ENCODE data around the gene SKI. TPM values are rescaled to one million over a fixed set of nuclear protein-coding genes. Genes with fewer than 3 reads are reported as not detected.

SKI gene
- total and polyA plus RNA-seq, 5 donors from 2014 or later, result 0.25 to 218 (median 0.35) TPM

DNA sequence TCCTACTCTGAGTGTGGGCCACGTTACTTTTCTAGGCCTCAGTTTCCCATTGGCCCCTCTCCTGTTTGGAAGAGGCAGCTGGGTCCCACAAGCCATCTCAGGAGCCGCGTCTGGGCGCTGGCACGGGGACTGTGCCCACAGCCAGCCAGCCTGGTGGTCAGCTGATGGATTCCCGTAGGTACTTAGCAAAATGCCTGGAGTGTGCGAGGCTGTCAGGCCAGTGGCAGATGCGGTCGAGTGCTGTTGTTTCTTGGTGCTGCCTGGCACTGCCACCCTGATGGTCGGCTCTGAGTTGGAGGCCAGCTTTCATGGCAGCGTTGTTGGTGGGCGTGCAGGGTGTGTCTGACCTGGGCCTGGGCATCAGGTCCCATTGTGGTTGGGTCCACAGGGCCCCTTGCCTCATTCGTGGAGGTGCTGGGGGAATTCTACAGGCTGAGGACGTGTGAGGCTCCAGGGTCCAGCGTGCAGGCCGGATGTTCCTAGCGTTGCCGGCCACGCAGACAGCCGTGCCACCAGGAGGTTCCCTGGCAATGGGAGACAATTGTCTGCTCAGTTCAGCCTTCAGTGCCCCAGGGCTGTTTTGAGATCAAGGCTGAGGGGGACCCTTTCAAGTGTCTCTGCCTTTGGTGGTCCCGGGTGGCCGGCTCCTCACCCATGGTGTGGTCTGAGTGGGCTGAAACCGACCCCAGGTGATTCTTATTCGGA lies 20.9 kb downstream of the SKI start:
- Histone ChIP-seq H3K36me3 (ENCODE audit: control insufficient read depth, insufficient read depth, low read length) (peaks cover 20% of the 10 kb centered on the region), H3K4me3 (ENCODE audit: low read depth, low read length) (no peak overlapping the region), H3K4me1 (ENCODE audit: control insufficient read depth, insufficient read depth, low read length, poor library complexity, severe bottlenecking) (peaks cover 84% of the 10 kb centered on the region), H3K27me3 (ENCODE audit: control insufficient read depth, insufficient read depth, low read length) (no peaks in the 10 kb centered on the region), H3K9me3 (ENCODE audit: control insufficient read depth in 2 of 2, low read length in 2 of 2) (peaks cover 0 to 3% of the 10 kb centered on the region in 2 experiments), H3K27ac (ENCODE audit: insufficient read depth, low read length, poor library complexity, severe bottlenecking) (no peak overlapping the region)
- Mint-ChIP-seq H3K4me3 (peak overlapping the region in 1 of 4 donors; percentile 57), H3K4me1 (peaks cover 0 to 91% (median 49%) of the 10 kb centered on the region in 4 donors), H3K27me3 (peaks cover 6% of the 10 kb centered on the region), H3K9me3 (peaks cover 0 to 3% (median 0%) of the 10 kb centered on the region in 7 donors), H3K27ac (peak overlapping the region; percentile 17 to 79 (median 43)), H3K36me3 (peaks cover 12% of the 10 kb centered on the region)
- ATAC-seq (ENCODE audit: low read depth in 2 of 2) (no peak), DNase-seq (no peak)

DNA sequence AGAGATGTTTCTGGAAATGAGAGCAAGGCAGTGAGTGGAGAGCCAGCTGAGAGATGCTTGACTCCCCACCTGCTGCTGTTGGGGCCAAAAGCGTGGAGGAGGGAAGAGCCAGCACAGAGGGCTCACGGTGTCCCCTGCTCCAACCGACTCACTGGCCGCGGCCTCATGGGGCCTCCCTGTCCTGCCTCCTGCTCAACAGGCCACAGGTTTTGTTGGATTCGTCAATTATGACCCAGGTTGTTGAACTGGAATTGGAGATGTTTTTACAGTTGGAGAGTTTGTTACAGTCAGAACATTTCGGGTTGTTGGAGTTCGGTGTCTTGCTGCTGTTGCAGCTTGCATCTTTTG lies 21.4 kb downstream of the SKI start:
- ATAC-seq (ENCODE audit: low read depth in 2 of 2), result no peak
- peaks cover 0 to 91% (median 47%) of the 10 kb centered on the region in 4 donors for H3K4me1 Mint-ChIP-seq
- no peaks in the 10 kb centered on the region for H3K27me3 ChIP-seq (ENCODE audit: control insufficient read depth, insufficient read depth, low read length)
- peak overlapping the region in 1 of 3 donors; percentile 17 for H3K27ac Mint-ChIP-seq
- H3K4me3 Mint-ChIP-seq, result no peak overlapping the region
- H3K36me3 Mint-ChIP-seq, result peaks cover 10% of the 10 kb centered on the region
- H3K36me3 ChIP-seq (ENCODE audit: control insufficient read depth, insufficient read depth, low read length), result peaks cover 22% of the 10 kb centered on the region
- DNase-seq, result no peak
- peaks cover 3 to 8% of the 10 kb centered on the region in 2 experiments for H3K9me3 ChIP-seq (ENCODE audit: control insufficient read depth in 2 of 2, low read length in 2 of 2)
- H3K27me3 Mint-ChIP-seq, result peaks cover 6% of the 10 kb centered on the region
- peaks cover 86% of the 10 kb centered on the region for H3K4me1 ChIP-seq (ENCODE audit: control insufficient read depth, insufficient read depth, low read length, poor library complexity, severe bottlenecking)
- H3K4me3 ChIP-seq (ENCODE audit: low read depth, low read length), result no peak overlapping the region
- H3K9me3 Mint-ChIP-seq, result peaks cover 0 to 3% (median 0%) of the 10 kb centered on the region in 7 donors
- no peak overlapping the region for H3K27ac ChIP-seq (ENCODE audit: insufficient read depth, low read length, poor library complexity, severe bottlenecking)

DNA sequence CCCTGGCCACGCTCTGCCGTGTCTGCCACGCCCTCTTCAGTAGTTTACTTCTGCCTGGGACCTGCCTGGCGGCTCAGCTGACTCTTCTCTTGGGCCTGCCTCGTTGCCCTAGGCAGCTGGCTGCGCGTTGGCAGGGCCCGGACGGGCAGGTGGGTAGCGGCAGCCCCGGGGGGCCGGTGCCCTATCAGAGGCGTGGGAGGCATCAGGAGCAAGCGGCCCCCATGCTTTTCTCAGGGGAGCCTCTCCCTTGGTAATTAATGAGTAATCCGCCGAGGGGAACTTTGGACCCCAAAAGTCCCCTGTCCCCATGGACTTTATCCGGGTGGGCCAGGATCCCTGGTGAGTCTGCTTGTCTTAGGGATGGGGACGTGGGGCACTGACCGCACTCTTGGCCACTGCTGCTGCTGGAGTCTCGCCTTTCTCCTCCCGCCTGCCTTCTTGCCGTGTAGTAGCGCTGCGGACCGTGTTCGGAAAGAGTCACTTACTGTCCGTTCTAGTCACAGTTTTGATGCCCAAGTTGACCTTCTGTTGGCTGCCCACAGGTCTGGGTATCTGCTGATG lies 22.7 kb downstream of the SKI start:
- Mint-ChIP-seq H3K9me3 (peaks cover 0 to 3% (median 0%) of the 10 kb centered on the region in 7 donors), H3K27me3 (peaks cover 6% of the 10 kb centered on the region), H3K4me1 (peaks cover 0 to 81% (median 41%) of the 10 kb centered on the region in 4 donors), H3K36me3 (peaks cover 8% of the 10 kb centered on the region), H3K27ac (peak overlapping the region in 1 of 3 donors; percentile 36), H3K4me3 (peak overlapping the region in 2 of 4 donors; percentile 13 to 36)
- DNase-seq (no peak), ATAC-seq (ENCODE audit: low read depth in 2 of 2) (no peak)
- Histone ChIP-seq H3K36me3 (ENCODE audit: control insufficient read depth, insufficient read depth, low read length) (peaks cover 22% of the 10 kb centered on the region), H3K27me3 (ENCODE audit: control insufficient read depth, insufficient read depth, low read length) (no peaks in the 10 kb centered on the region), H3K27ac (ENCODE audit: insufficient read depth, low read length, poor library complexity, severe bottlenecking) (peak overlapping the region; percentile 35), H3K9me3 (ENCODE audit: control insufficient read depth in 2 of 2, low read length in 2 of 2) (peaks cover 9 to 20% of the 10 kb centered on the region in 2 experiments), H3K4me1 (ENCODE audit: control insufficient read depth, insufficient read depth, low read length, poor library complexity, severe bottlenecking) (peaks cover 82% of the 10 kb centered on the region), H3K4me3 (ENCODE audit: low read depth, low read length) (no peak overlapping the region)

GRCh38 chr1:2251363-2251762 lies 23.2 kb downstream of the SKI start:
- Mint-ChIP-seq H3K27me3 (peaks cover 6% of the 10 kb centered on the region), H3K4me1 (peaks cover 0 to 76% (median 36%) of the 10 kb centered on the region in 4 donors), H3K36me3 (peaks cover 6% of the 10 kb centered on the region), H3K9me3 (peaks cover 0 to 3% (median 0%) of the 10 kb centered on the region in 7 donors), H3K27ac (peak overlapping the region in 1 of 3 donors; percentile 91), H3K4me3 (peak overlapping the region in 3 of 4 donors; percentile 36 to 81 (median 71))
- Histone ChIP-seq H3K9me3 (ENCODE audit: control insufficient read depth in 2 of 2, low read length in 2 of 2) (peaks cover 14 to 26% of the 10 kb centered on the region in 2 experiments), H3K36me3 (ENCODE audit: control insufficient read depth, insufficient read depth, low read length) (peaks cover 18% of the 10 kb centered on the region), H3K27ac (ENCODE audit: insufficient read depth, low read length, poor library complexity, severe bottlenecking) (peak overlapping the region; percentile 35), H3K4me3 (ENCODE audit: low read depth, low read length) (no peak overlapping the region), H3K4me1 (ENCODE audit: control insufficient read depth, insufficient read depth, low read length, poor library complexity, severe bottlenecking) (peaks cover 76% of the 10 kb centered on the region), H3K27me3 (ENCODE audit: control insufficient read depth, insufficient read depth, low read length) (no peaks in the 10 kb centered on the region)
- DNase-seq, result no peak
- no peak for ATAC-seq (ENCODE audit: low read depth in 2 of 2)

DNA sequence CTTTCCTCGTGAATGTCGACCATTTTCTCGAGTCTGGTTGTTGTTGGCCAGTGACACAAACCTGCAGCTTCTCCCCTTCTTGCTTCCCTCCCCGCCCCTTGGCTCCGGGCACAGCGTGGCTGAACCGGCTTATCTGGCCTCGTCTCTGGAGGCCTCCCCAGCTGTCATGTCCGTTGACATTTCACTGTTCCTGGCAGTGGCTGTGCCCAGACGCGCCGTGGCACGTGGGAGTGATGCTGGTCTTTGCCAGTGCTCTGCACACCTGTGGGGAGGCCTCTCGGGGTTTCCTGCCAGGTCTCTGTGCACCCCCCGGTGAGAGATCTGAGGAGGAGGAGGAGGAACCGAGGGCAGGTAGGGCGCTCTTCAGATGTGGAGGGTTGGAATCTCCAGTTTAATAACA lies 23.7 kb downstream of the SKI start:
- Mint-ChIP-seq H3K9me3 (peaks cover 0 to 3% (median 0%) of the 10 kb centered on the region in 7 donors), H3K27me3 (peaks cover 3% of the 10 kb centered on the region), H3K27ac (peak overlapping the region in 1 of 3 donors; percentile 91), H3K36me3 (peaks cover 4% of the 10 kb centered on the region), H3K4me3 (peak overlapping the region in 3 of 4 donors; percentile 53 to 81 (median 71)), H3K4me1 (peaks cover 0 to 72% (median 33%) of the 10 kb centered on the region in 4 donors)
- no peak for ATAC-seq (ENCODE audit: low read depth in 2 of 2)
- Histone ChIP-seq H3K4me3 (ENCODE audit: low read depth, low read length) (no peak overlapping the region), H3K4me1 (ENCODE audit: control insufficient read depth, insufficient read depth, low read length, poor library complexity, severe bottlenecking) (peaks cover 72% of the 10 kb centered on the region), H3K9me3 (ENCODE audit: control insufficient read depth in 2 of 2, low read length in 2 of 2) (peaks cover 17 to 30% of the 10 kb centered on the region in 2 experiments), H3K27me3 (ENCODE audit: control insufficient read depth, insufficient read depth, low read length) (no peaks in the 10 kb centered on the region), H3K27ac (ENCODE audit: insufficient read depth, low read length, poor library complexity, severe bottlenecking) (peak overlapping the region; percentile 35), H3K36me3 (ENCODE audit: control insufficient read depth, insufficient read depth, low read length) (peaks cover 18% of the 10 kb centered on the region)
- DNase-seq, result no peak

DNA sequence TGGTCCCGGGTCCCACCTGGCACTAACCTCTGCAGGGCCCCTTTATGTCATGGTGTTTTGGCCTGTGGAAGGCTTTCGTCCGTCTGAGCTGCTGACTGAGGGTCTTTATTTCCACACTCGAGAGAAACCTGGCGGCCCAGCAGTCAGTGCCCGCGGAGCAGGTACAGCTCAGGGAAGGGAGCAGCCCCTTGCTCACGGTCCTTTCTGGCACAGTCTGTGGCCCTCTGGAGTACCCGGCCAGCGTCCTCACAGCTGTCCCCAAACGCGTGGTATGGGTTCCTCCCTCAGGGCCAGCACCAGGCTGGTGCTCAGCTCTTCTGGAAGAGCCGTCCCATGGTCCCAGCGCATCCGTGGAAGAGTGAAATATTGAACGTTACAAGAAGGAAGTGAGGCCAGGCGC lies 24.3 kb downstream of the SKI start:
- Mint-ChIP-seq H3K4me1 (peaks cover 0 to 70% (median 32%) of the 10 kb centered on the region in 4 donors), H3K9me3 (peaks cover 0 to 6% (median 0%) of the 10 kb centered on the region in 7 donors), H3K27me3 (no peaks in the 10 kb centered on the region), H3K4me3 (peak overlapping the region; percentile 20 to 74 (median 54)), H3K27ac (peak overlapping the region in 2 of 3 donors; percentile 77 to 91), H3K36me3 (peaks cover 4% of the 10 kb centered on the region)
- ATAC-seq (ENCODE audit: low read depth in 2 of 2), result no peak
- Histone ChIP-seq H3K4me1 (ENCODE audit: control insufficient read depth, insufficient read depth, low read length, poor library complexity, severe bottlenecking) (peaks cover 65% of the 10 kb centered on the region), H3K27me3 (ENCODE audit: control insufficient read depth, insufficient read depth, low read length) (no peaks in the 10 kb centered on the region), H3K4me3 (ENCODE audit: low read depth, low read length) (no peak overlapping the region), H3K27ac (ENCODE audit: insufficient read depth, low read length, poor library complexity, severe bottlenecking) (no peak overlapping the region), H3K36me3 (ENCODE audit: control insufficient read depth, insufficient read depth, low read length) (peaks cover 16% of the 10 kb centered on the region), H3K9me3 (ENCODE audit: control insufficient read depth in 2 of 2, low read length in 2 of 2) (peaks cover 17 to 31% of the 10 kb centered on the region in 2 experiments)
- DNase-seq, result no peak

- no peak for DNase-seq
- Mint-ChIP-seq H3K4me3 (peak overlapping the region in 2 of 4 donors; percentile 14 to 49), H3K36me3 (peaks cover 4% of the 10 kb centered on the region), H3K9me3 (peaks cover 0 to 6% (median 0%) of the 10 kb centered on the region in 7 donors), H3K4me1 (peaks cover 0 to 71% (median 34%) of the 10 kb centered on the region in 4 donors), H3K27ac (peak overlapping the region in 2 of 3 donors; percentile 77 to 91), H3K27me3 (no peaks in the 10 kb centered on the region)
- no peak for ATAC-seq (ENCODE audit: low read depth in 2 of 2)
- Histone ChIP-seq H3K4me3 (ENCODE audit: low read depth, low read length) (no peak overlapping the region), H3K27me3 (ENCODE audit: control insufficient read depth, insufficient read depth, low read length) (no peaks in the 10 kb centered on the region), H3K36me3 (ENCODE audit: control insufficient read depth, insufficient read depth, low read length) (peaks cover 15% of the 10 kb centered on the region), H3K27ac (ENCODE audit: insufficient read depth, low read length, poor library complexity, severe bottlenecking) (peak overlapping the region; percentile 98), H3K9me3 (ENCODE audit: control insufficient read depth in 2 of 2, low read length in 2 of 2) (peaks cover 17 to 31% of the 10 kb centered on the region in 2 experiments), H3K4me1 (ENCODE audit: control insufficient read depth, insufficient read depth, low read length, poor library complexity, severe bottlenecking) (peaks cover 60% of the 10 kb centered on the region)
These were observed 25.1 kb downstream of the SKI start for GRCh38 chr1:2253036-2253796.
